PC-9 (cell line): ENCODE results near the gene TNIK. TPM values are rescaled to one million over a fixed set of nuclear protein-coding genes. Genes with fewer than 3 reads are reported as not detected.

ENCODE experiments used
- BruUV-seq: library from RNA; stranded (reverse); fragments of 400-500 nt; replicated peaks from 2 replicates; lab custom pipeline; 2021; lab: Mats Ljungman, UMichigan
- CTCF ChIA-PET: fragments of 300-600 bp; sonication (Branson Sonifier 250); formaldehyde crosslinking; loops from one replicate; lab custom pipeline; 2022; ENCODE audit warnings: antibody characterized with exemption; lab: Charles Lee
- POLR2A ChIA-PET: fragments of 300-600 bp; sonication (Branson Sonifier 250); formaldehyde crosslinking; loops from one replicate; lab custom pipeline; 2022; ENCODE audit warnings: antibody characterized with exemption; ENCODE audit not compliant: unreplicated experiment; lab: Charles Lee
- DNase-seq, 2 experiments: peaks; one replicate each; pipeline versions ENCODE4 v3.0.0 to v3.0.0-alpha.2; 2015 to 2022; ENCODE audit warnings: mixed read lengths in 1 of 2
- H2AFZ ChIP-seq: fragments of 200-600 bp; sonication (generic); 2 replicates; pipeline ENCODE4 v1.8.1; 2017; ENCODE audit warnings: antibody characterized with exemption
- H3F3A ChIP-seq: fragments of 200-600 bp; sonication (generic); 2 replicates; pipeline ENCODE4 v1.8.1; 2017; ENCODE audit warnings: antibody characterized with exemption, mild to moderate bottlenecking, low read depth; ENCODE audit not compliant: insufficient read depth
- H3K27ac ChIP-seq: fragments of 200-600 bp; sonication (generic); 2 replicates; pipeline ENCODE4 v1.6.1; 2016; ENCODE audit warnings: mixed run types
- H3K27me3 ChIP-seq: fragments of 200-600 bp; sonication (generic); 2 replicates; pipeline ENCODE4 v1.6.1; 2016; ENCODE audit warnings: low read depth, mixed run types; ENCODE audit not compliant: insufficient read depth
- H3K36me3 ChIP-seq: fragments of 200-600 bp; sonication (generic); 2 replicates; pipeline ENCODE4 v1.6.1; 2016; ENCODE audit warnings: low read depth, mixed run types
- H3K4me1 ChIP-seq: fragments of 200-600 bp; sonication (generic); replicated peaks from 2 replicates; pipeline ENCODE4 v1.6.1; 2016; ENCODE audit warnings: mixed run types; ENCODE audit not compliant: insufficient read depth
- H3K4me2 ChIP-seq: fragments of 200-600 bp; sonication (generic); 2 replicates; pipeline ENCODE4 v1.6.1; 2017; ENCODE audit warnings: mixed run types
- H3K4me3 ChIP-seq: fragments of 200-600 bp; sonication (generic); 2 replicates; pipeline ENCODE4 v1.6.1; 2016; ENCODE audit warnings: mixed run types
- H3K79me2 ChIP-seq: fragments of 200-600 bp; sonication (generic); 2 replicates; pipeline ENCODE4 v1.6.1; 2017; ENCODE audit warnings: low read depth, mixed run types
- H3K9me2 ChIP-seq: fragments of 200-600 bp; sonication (generic); 2 replicates; pipeline ENCODE4 v1.8.1; 2017; ENCODE audit warnings: mild to moderate bottlenecking; ENCODE audit not compliant: insufficient read depth
- H3K9me3 ChIP-seq: fragments of 200-600 bp; sonication (generic); 2 replicates; pipeline ENCODE4 v1.8.1; 2016; ENCODE audit warnings: low read depth; ENCODE audit not compliant: insufficient read depth
- H4K20me1 ChIP-seq: fragments of 200-600 bp; sonication (generic); 2 replicates; pipeline ENCODE4 v1.8.1; 2017; ENCODE audit not compliant: insufficient read depth
- EZH2 ChIP-seq: fragments of 200-600 bp; sonication (generic); IDR thresholded peaks from 2 replicates; pipeline ENCODE4 v1.8.0; 2017; ENCODE audit warnings: antibody characterized with exemption, low read depth
- intact Hi-C: fragments of 100-400 bp; cut with micrococcal nuclease; formaldehyde crosslinking; loops from one replicate; pipeline ENCODE4 v1.10.0; 2022; ENCODE audit not compliant: unreplicated experiment
- total RNA-seq: library from RNA; stranded (reverse); gene quantifications from 2 replicates; pipeline ENCODE4 v1.2.3, GENCODE V29; 2021
- TF ChIP-seq, protein P1 (sequence below): fragments of 200-600 bp; sonication (generic); conservative IDR thresholded peaks from 2 replicates; pipeline ENCODE4 v1.6.1; 2017; ENCODE audit warnings: mixed run types, antibody characterized with exemption, mild to moderate bottlenecking, moderate library complexity

TNIK gene
- total RNA-seq, 1 experiment from 2014 or later: 30.7 TPM

DNA sequence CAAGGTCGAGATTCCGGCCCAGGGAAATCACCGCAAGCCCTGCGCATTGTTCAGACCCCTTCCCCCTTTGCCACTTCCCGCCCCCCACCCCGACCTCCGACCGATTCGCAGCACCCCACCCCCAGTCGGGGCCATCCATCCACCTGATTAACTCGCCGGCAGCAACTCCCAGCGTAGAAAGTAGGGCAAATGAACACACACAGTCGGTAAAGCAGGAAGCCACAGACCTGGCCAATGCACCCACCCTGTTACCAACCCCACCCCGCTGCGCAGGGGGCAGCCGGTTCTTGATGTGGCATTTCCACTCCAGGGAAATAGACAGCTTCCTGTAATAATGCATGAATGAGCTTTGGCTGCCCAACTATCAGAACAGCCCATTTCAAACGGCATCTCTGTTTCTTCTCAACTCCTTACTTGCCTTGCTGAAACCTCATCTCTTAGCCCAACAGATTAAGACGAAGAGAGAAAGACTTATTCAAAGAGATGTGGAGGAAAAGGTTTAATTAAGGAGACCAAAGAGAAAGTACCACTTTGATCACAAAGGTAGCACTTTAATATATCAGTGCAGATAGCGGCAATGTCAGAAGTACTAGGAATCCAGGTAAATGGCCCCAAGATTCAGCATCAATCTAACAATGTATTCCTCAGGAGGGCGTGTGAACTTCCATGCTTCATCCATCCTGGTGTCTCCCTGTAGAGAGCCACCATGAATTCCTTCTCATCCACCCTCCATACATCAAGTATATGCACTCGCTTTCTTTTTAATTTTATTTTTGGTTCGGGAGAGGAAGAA lies 1.9 kb downstream of the TNIK start:
- no peaks in the 10 kb centered on the region; the same call in 1 of the 2 replicates for H3K36me3 ChIP-seq
- no peaks in the 10 kb centered on the region for H3K9me3 ChIP-seq
- peaks cover 23% of the 10 kb centered on the region; the same call in 1 of the 2 replicates for H3F3A ChIP-seq
- peak overlapping the region; percentile 90 for H2AFZ ChIP-seq
- TF ChIP-seq, protein P1, sequence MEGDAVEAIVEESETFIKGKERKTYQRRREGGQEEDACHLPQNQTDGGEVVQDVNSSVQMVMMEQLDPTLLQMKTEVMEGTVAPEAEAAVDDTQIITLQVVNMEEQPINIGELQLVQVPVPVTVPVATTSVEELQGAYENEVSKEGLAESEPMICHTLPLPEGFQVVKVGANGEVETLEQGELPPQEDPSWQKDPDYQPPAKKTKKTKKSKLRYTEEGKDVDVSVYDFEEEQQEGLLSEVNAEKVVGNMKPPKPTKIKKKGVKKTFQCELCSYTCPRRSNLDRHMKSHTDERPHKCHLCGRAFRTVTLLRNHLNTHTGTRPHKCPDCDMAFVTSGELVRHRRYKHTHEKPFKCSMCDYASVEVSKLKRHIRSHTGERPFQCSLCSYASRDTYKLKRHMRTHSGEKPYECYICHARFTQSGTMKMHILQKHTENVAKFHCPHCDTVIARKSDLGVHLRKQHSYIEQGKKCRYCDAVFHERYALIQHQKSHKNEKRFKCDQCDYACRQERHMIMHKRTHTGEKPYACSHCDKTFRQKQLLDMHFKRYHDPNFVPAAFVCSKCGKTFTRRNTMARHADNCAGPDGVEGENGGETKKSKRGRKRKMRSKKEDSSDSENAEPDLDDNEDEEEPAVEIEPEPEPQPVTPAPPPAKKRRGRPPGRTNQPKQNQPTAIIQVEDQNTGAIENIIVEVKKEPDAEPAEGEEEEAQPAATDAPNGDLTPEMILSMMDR: no peak
- TF ChIP-seq EZH2: no peak
- peak in 1 of 2 experiments; percentile 68 for DNase-seq
- intact Hi-C loops: loop anchor here (5.0 kb wide), 1 partner anchor 1294 kb away; the partner anchor contains the start of gene ECT2
- H3K4me2 ChIP-seq: peak overlapping the region; percentile 82
- peak overlapping the region; percentile 44 for H3K27ac ChIP-seq
- no TSS peak for BruUV-seq
- H3K27me3 ChIP-seq: no peaks in the 10 kb centered on the region
- H3K9me2 ChIP-seq: no peaks in the 10 kb centered on the region
- ChIA-PET POLR2A (interaction anchor here (0.8 kb wide), 1 partner anchor 254 kb away, joined by 14 read pairs; no protein-coding TSS in a partner anchor), CTCF (no interaction called here)
- peaks cover 44% of the 10 kb centered on the region for H3K4me1 ChIP-seq
- no peaks in the 10 kb centered on the region for H4K20me1 ChIP-seq
- H3K4me3 ChIP-seq: peak overlapping the region; percentile 69
- H3K79me2 ChIP-seq: peaks cover 81% of the 10 kb centered on the region

- Histone ChIP-seq H3K79me2 (peaks cover 84% of the 10 kb centered on the region), H2AFZ (peak overlapping the region; percentile 90), H3K4me2 (peak overlapping the region; percentile 82), H3K4me1 (peaks cover 38% of the 10 kb centered on the region), H3K27me3 (no peaks in the 10 kb centered on the region), H3K9me3 (no peaks in the 10 kb centered on the region), H3F3A (peaks cover 23% of the 10 kb centered on the region; the same call in 1 of the 2 replicates), H3K4me3 (peak overlapping the region; percentile 69), H3K36me3 (no peaks in the 10 kb centered on the region; the same call in 1 of the 2 replicates), H3K9me2 (no peaks in the 10 kb centered on the region), H3K27ac (peak overlapping the region; percentile 44), H4K20me1 (no peaks in the 10 kb centered on the region)
- no TSS peak for BruUV-seq
- TF ChIP-seq, protein P1: no peak
- TF ChIP-seq EZH2: no peak
- POLR2A ChIA-PET: no interaction called here
- no peak for DNase-seq
- CTCF ChIA-PET: no interaction called here
- intact Hi-C loops: loop anchor here (5.0 kb wide), 1 partner anchor 1295 kb away; the partner anchor contains the start of gene ECT2
These were observed 2.6 kb downstream of the TNIK start for GRCh38 chr3:171457607-171458061.

DNA sequence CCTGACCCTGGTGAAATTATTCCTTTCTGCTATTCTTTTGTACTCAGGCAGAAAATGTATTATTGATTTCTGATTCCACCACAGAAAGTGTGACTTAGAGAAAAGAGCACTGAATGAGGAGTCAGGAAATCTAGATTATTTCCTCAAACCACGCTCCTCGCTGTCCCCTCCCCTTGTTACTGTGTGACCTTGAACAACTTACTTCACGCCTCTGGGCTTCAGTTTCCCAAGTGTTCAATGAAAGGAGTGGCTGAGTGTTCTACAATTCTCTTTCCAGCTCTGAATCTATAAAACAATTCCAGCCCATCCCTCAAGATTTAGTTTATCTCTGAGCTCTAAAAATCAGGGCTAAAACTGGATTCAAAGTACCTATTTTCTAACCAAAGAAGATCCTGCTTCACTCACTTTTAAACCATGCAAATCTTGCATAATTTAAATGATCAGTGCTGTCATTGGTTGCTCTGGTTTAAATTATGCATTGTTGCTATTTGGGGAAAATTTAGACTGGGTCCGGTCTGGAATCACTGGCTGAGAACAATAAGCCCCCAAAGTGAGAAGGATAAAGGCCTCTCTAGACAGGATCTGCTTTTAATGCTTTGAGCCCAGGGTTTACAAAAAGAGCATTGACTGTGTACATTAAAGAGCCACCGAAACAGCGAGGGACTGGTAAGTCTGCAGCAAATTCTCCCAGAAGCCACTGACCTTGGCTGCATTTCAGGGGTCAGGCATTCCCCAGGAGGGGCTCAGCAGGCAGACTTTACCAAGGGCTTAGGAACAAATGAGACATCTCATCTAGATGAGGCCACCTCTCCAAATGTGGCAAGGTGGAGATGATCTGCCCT lies 3.2 kb downstream of the TNIK start:
- Histone ChIP-seq H3K4me2 (peak overlapping the region; percentile 82), H3K9me2 (no peaks in the 10 kb centered on the region), H3F3A (peaks cover 23% of the 10 kb centered on the region; the same call in 1 of the 2 replicates), H2AFZ (no peak overlapping the region), H3K27me3 (no peaks in the 10 kb centered on the region), H3K79me2 (peaks cover 86% of the 10 kb centered on the region), H3K27ac (peak overlapping the region; percentile 44; the same call in 1 of the 2 replicates), H4K20me1 (no peaks in the 10 kb centered on the region), H3K4me1 (peaks cover 31% of the 10 kb centered on the region), H3K9me3 (no peaks in the 10 kb centered on the region), H3K36me3 (no peaks in the 10 kb centered on the region; the same call in 1 of the 2 replicates), H3K4me3 (peak overlapping the region; percentile 69)
- no TSS peak for BruUV-seq
- TF ChIP-seq, protein P1: no peak
- TF ChIP-seq EZH2: no peak
- CTCF ChIA-PET: interaction anchor here (0.6 kb wide), 1 partner anchor 13 kb away, joined by 9 read pairs; no protein-coding TSS in a partner anchor
- no peak for DNase-seq
- intact Hi-C loops: loop anchor here (5.0 kb wide), 1 partner anchor 1295 kb away; the partner anchor contains the start of gene ECT2
- POLR2A ChIA-PET: no interaction called here
